HAP-1 (cell line): ENCODE data around the gene LRRIQ1.

Experiments
- DNase-seq, 2 experiments: peaks; one replicate each; pipeline ENCODE4 v3.0.0-alpha.2; 2016 to 2020; ENCODE audit warnings: low spot score in 2 of 2
- H3K27me3 ChIP-seq: fragments of 250-450 bp; sonication (Bioruptor Pico); 2 replicates; pipeline ENCODE4 v1.5.1; 2020; ENCODE audit warnings: low read depth, mild to moderate bottlenecking, moderate library complexity
- H3K36me3 ChIP-seq: fragments of 250-450 bp; sonication (Bioruptor Pico); replicated peaks from 2 replicates; pipeline ENCODE4 v1.5.1; 2020; ENCODE audit warnings: mild to moderate bottlenecking
- H3K4me1 ChIP-seq: fragments of 250-450 bp; sonication (Bioruptor Pico); 2 replicates; pipeline ENCODE4 v1.5.1; 2020; ENCODE audit warnings: mild to moderate bottlenecking
- H3K4me3 ChIP-seq: fragments of 250-450 bp; sonication (Bioruptor Pico); 2 replicates; pipeline ENCODE4 v1.5.1; 2020; ENCODE audit warnings: mild to moderate bottlenecking, moderate library complexity
- H3K9me3 ChIP-seq: fragments of 250-450 bp; sonication (Bioruptor Pico); 2 replicates; pipeline ENCODE4 v1.5.1; 2020; ENCODE audit warnings: mild to moderate bottlenecking, moderate library complexity
- in situ Hi-C: fragments of 300-500 bp; cut with MboI; formaldehyde crosslinking; loops from 3 replicates; pipeline ENCODE4 v1.14.3; 2020; ENCODE audit warnings: low sequenced_read_pairs, inconsistent platforms, mixed read lengths

Gene LRRIQ1

DNA sequence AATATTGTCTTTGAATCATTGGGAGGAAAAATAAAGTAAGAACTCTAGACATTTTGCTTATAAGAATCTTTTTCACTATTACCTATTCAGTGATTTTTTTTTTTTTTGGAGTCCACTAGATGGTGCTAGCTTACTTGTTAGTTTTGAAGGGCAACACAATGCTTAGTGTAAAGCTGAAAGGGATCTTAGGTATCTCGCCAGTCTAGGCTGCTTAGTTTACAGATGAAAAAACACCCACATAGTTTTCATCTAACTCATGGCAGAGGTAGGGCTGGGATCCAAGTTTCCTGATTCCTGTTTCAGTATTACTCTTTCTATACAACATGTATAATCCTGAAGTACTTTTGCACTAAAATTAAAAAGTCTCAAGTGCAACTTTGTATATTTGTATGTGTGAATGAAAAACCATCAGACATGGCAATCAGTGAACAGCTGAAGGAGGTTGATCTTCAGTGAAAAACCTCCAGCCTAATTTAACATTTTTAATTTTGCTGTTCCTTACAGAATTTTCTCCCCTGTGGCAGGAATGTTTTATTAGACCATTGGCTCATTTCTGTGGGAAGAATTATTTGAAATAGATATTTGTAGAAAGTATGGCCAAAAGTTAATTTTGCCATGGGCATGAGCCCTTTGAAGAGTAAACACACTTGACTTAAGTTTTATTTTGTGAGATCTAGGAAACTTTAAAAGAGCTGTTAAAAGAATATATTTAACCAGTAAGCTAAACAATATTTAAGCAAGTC, 40.7 kb downstream of the LRRIQ1 start:
- Histone ChIP-seq H3K36me3 (no peaks in the 10 kb centered on the region), H3K4me3 (no peak overlapping the region), H3K27me3 (no peaks in the 10 kb centered on the region), H3K9me3 (no peaks in the 10 kb centered on the region), H3K4me1 (no peaks in the 10 kb centered on the region)
- in situ Hi-C loops: no loop called here
- DNase-seq: peak in 1 of 2 experiments; percentile 63

DNA sequence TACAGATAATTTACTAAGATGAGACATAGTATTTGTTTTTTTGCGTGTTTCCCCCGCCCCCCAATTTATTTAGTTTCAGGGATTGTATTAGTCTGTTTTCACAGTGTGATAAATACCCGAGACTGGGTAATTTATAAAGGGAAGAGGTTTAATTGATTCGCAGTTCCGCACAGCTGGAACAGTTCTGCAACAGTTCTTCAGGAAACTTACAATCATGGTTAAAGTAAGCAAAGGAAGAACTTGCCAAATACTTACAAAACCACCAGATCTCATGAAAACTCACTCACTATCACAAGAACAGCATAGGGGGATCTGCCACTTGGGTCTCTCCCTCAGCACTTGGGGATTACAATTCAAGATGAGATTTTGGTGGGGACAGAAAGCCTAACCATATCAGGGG, 48.9 kb downstream of the LRRIQ1 start:
- DNase-seq: no peak
- no peaks in the 10 kb centered on the region for H3K27me3 ChIP-seq
- no peaks in the 10 kb centered on the region for H3K9me3 ChIP-seq
- in situ Hi-C loops: no loop called here
- H3K36me3 ChIP-seq: no peaks in the 10 kb centered on the region
- no peak overlapping the region for H3K4me3 ChIP-seq
- no peaks in the 10 kb centered on the region for H3K4me1 ChIP-seq

- H3K27me3 ChIP-seq: no peaks in the 10 kb centered on the region
- in situ Hi-C loops: no loop called here
- no peaks in the 10 kb centered on the region for H3K9me3 ChIP-seq
- no peaks in the 10 kb centered on the region for H3K36me3 ChIP-seq
- no peak for DNase-seq
- no peaks in the 10 kb centered on the region for H3K4me1 ChIP-seq
- H3K4me3 ChIP-seq: no peak overlapping the region
Measured at GRCh38 chr12:85089792-85090191, 53.6 kb downstream of the LRRIQ1 start.

- Histone ChIP-seq H3K4me3 (no peak overlapping the region), H3K9me3 (no peaks in the 10 kb centered on the region), H3K4me1 (no peaks in the 10 kb centered on the region), H3K36me3 (no peaks in the 10 kb centered on the region), H3K27me3 (no peaks in the 10 kb centered on the region; the same call in 1 of the 2 replicates)
- DNase-seq: no peak
- in situ Hi-C loops: no loop called here
Measured at GRCh38 chr12:85092814-85093370, 56.7 kb downstream of the LRRIQ1 start.

DNA sequence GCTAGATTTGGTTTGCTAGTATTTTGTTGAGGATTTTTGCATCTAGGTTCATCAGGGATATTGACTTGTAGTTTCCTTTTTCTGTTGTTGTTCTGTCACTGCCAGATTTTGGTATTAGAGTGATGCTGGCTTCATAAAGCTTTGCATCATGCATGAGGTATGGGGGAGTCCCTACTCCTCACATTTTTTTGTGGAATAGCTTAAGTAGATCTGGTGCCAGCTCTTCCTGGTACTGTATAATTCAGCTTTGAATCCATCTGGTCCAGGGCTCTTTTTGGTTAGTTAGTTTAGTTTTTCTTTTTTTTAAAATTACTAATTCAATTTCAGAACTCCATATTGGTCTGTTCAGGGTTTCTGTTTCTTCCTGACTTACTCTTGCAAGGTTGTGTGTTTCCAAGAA, 59.4 kb downstream of the LRRIQ1 start:
- H3K36me3 ChIP-seq: no peaks in the 10 kb centered on the region
- H3K4me3 ChIP-seq: no peak overlapping the region

GRCh38 chr12:85130646-85131045, 94.5 kb downstream of the LRRIQ1 start:
- Histone ChIP-seq H3K4me3 (no peak overlapping the region), H3K4me1 (no peaks in the 10 kb centered on the region), H3K27me3 (no peaks in the 10 kb centered on the region), H3K36me3 (no peaks in the 10 kb centered on the region), H3K9me3 (no peaks in the 10 kb centered on the region)
- in situ Hi-C loops: no loop called here
- peak in 1 of 2 experiments; percentile 8 for DNase-seq

More for the DNA sequence above, 59.4 kb downstream of the LRRIQ1 start:
- Histone ChIP-seq H3K9me3 (no peaks in the 10 kb centered on the region), H3K27me3 (no peaks in the 10 kb centered on the region; the same call in 1 of the 2 replicates), H3K4me1 (no peaks in the 10 kb centered on the region)
- DNase-seq: no peak
- in situ Hi-C loops: no loop called here

- no peak overlapping the region for H3K4me3 ChIP-seq
- H3K27me3 ChIP-seq: no peaks in the 10 kb centered on the region
- in situ Hi-C loops: no loop called here
- no peaks in the 10 kb centered on the region for H3K36me3 ChIP-seq
- no peak for DNase-seq
- no peaks in the 10 kb centered on the region for H3K9me3 ChIP-seq
- H3K4me1 ChIP-seq: no peaks in the 10 kb centered on the region
Measured at GRCh38 chr12:85138833-85139232, 102.7 kb downstream of the LRRIQ1 start.

GRCh38 chr12:85147331-85147730, 111.2 kb downstream of the LRRIQ1 start:
- in situ Hi-C loops: no loop called here
- H3K27me3 ChIP-seq: 0 out of 2 replicates have a peak, but pooled peaks cover 3% of the 10 kb centered on the region
- H3K4me3 ChIP-seq: no peak overlapping the region

GRCh38 chr12:85152311-85152729, 116.2 kb downstream of the LRRIQ1 start:
- Histone ChIP-seq H3K4me1 (no peaks in the 10 kb centered on the region), H3K27me3 (0 out of 2 replicates have a peak, but pooled peaks cover 5% of the 10 kb centered on the region), H3K4me3 (no peak overlapping the region), H3K9me3 (no peaks in the 10 kb centered on the region), H3K36me3 (no peaks in the 10 kb centered on the region)
- in situ Hi-C loops: loop anchor here (25.0 kb wide), 1 partner anchor 285 kb away; no protein-coding TSS in a partner anchor
- no peak for DNase-seq

More at GRCh38 chr12:85147331-85147730, 111.2 kb downstream of the LRRIQ1 start:
- Histone ChIP-seq H3K4me1 (no peaks in the 10 kb centered on the region), H3K9me3 (no peaks in the 10 kb centered on the region), H3K36me3 (no peaks in the 10 kb centered on the region)
- no peak for DNase-seq

DNA sequence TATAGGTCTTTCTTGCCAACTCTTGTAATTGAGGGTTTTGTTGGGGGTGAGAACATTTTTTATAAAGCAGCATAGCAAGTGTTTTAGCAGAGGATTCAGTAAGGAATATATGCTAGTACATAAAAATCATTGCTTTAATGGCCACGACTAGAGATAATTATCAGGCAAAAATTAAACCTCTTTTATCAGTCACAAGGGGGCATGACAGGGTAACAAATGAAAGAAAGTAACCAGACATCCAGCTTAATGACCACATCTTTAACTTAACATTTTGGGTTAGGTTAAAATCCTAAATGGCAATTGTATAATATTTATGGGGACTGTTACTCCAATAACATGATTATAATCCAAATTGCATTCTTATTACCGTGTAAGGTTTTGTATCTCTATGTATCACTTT, 119.6 kb downstream of the LRRIQ1 start:
- Histone ChIP-seq H3K36me3 (no peaks in the 10 kb centered on the region), H3K27me3 (peaks cover 3% of the 10 kb centered on the region; the same call in 1 of the 2 replicates), H3K4me3 (no peak overlapping the region), H3K9me3 (no peaks in the 10 kb centered on the region), H3K4me1 (no peaks in the 10 kb centered on the region)
- peak in 1 of 2 experiments; percentile 21 for DNase-seq
- in situ Hi-C loops: loop anchor here (25.0 kb wide), 1 partner anchor 282 kb away; no protein-coding TSS in a partner anchor

- no peaks in the 10 kb centered on the region for H3K36me3 ChIP-seq
- in situ Hi-C loops: loop anchor here (25.0 kb wide), 1 partner anchor 281 kb away; no protein-coding TSS in a partner anchor
- no peak for DNase-seq
- no peaks in the 10 kb centered on the region for H3K9me3 ChIP-seq
- no peaks in the 10 kb centered on the region for H3K4me1 ChIP-seq
- no peak overlapping the region for H3K4me3 ChIP-seq
- H3K27me3 ChIP-seq: peaks cover 6% of the 10 kb centered on the region; the same call in 1 of the 2 replicates
Measured at GRCh38 chr12:85156569-85156968, 120.4 kb downstream of the LRRIQ1 start.

DNA sequence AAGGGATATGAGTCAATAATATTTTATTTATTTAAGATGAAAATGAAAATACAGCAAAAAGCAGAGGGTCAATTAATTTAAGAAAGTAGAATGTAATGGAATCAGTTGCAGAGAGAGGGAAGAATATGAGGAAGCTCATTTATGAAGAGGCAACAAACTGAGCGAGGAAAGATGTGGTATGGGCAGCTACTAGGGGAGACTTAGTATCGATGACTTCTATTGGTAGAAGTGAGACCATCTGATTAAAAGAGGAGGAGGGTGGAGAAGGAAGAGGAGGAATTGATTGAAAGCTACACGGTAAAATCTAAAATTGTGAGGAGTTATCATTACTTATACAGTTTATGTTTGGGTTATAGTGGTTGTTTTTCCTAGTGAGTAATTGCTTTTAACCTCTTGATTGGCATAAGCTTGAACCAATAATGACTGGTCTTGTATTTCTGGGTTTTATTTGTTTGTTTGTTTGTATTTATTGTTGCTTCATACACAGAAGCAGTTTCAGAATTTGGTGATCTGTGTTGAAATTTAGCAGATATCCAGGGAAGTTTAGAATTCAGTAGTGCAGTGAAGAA, 121.0 kb downstream of the LRRIQ1 start:
- Histone ChIP-seq H3K36me3 (no peaks in the 10 kb centered on the region), H3K4me3 (no peak overlapping the region), H3K9me3 (no peaks in the 10 kb centered on the region), H3K27me3 (peaks cover 6% of the 10 kb centered on the region; the same call in 1 of the 2 replicates), H3K4me1 (no peaks in the 10 kb centered on the region)
- in situ Hi-C loops: loop anchor here (25.0 kb wide), 1 partner anchor 280 kb away; no protein-coding TSS in a partner anchor
- DNase-seq: no peak

- Histone ChIP-seq H3K4me1 (no peaks in the 10 kb centered on the region), H3K4me3 (no peak overlapping the region), H3K36me3 (no peaks in the 10 kb centered on the region), H3K9me3 (no peaks in the 10 kb centered on the region), H3K27me3 (peaks cover 10% of the 10 kb centered on the region; the same call in 1 of the 2 replicates)
- no peak for DNase-seq
- in situ Hi-C loops: loop anchor here (25.0 kb wide), 1 partner anchor 273 kb away; no protein-coding TSS in a partner anchor
Measured at GRCh38 chr12:85163752-85164321, 127.7 kb downstream of the LRRIQ1 start.
